Measurements from ENCODE around the gene GPR137C.

DNA sequence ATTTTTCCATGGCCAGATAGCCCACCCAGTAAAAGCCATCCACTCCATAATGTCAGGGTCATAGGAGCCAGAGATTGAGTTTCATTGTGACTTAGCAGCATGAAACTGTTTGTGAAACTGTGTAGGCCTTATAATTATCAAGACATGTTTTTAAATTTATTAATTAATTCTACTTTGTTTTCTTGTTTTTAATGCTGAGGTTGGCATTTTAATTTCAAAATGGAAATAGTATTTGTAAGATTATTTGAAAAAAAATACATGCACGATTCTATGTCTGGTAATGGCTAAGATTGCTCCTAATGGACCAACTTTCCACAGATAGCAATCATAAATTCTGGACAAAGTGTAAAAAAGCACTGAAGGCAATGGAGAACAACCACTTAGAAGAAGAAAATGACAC is 67.1 kb downstream of the GPR137C start:
- TF ChIP-seq, protein P1, sequence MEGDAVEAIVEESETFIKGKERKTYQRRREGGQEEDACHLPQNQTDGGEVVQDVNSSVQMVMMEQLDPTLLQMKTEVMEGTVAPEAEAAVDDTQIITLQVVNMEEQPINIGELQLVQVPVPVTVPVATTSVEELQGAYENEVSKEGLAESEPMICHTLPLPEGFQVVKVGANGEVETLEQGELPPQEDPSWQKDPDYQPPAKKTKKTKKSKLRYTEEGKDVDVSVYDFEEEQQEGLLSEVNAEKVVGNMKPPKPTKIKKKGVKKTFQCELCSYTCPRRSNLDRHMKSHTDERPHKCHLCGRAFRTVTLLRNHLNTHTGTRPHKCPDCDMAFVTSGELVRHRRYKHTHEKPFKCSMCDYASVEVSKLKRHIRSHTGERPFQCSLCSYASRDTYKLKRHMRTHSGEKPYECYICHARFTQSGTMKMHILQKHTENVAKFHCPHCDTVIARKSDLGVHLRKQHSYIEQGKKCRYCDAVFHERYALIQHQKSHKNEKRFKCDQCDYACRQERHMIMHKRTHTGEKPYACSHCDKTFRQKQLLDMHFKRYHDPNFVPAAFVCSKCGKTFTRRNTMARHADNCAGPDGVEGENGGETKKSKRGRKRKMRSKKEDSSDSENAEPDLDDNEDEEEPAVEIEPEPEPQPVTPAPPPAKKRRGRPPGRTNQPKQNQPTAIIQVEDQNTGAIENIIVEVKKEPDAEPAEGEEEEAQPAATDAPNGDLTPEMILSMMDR (conservative IDR thresholded peaks at IDR 0.05) = no peak
- no peak for TF ChIP-seq EZH2 (IDR thresholded peaks at IDR 0.05; ENCODE audit: low read depth)

Data from PC-9 (cell line).